IMR-90 (cell line): ENCODE results near the gene CD2AP. TPM values are rescaled to one million over a fixed set of nuclear protein-coding genes. Genes with fewer than 3 reads are reported as not detected.

ENCODE experiments used
- ATAC-seq: fragments of 200-7000 bp; cut with Tn5 transposase; 2 replicates; pipeline ENCODE4 v1.9.1; 2020; ENCODE audit warnings: low read depth, mild to moderate bottlenecking, moderate library complexity
- BruUV-seq: library from RNA; stranded (reverse); fragments of 400-500 nt; replicated peaks from 2 replicates; lab custom pipeline; 2021; lab: Mats Ljungman, UMichigan
- CTCF ChIA-PET: fragments of 300-600 bp; formaldehyde crosslinking; extraction: SDS; loops from one replicate; lab custom pipeline; 2021; ENCODE audit warnings: antibody characterized with exemption; lab: Yijun Ruan, JAX
- POLR2A ChIA-PET: fragments of 300-600 bp; sonication (Branson Sonifier 250); formaldehyde crosslinking; loops from one replicate; lab custom pipeline; 2022; ENCODE audit warnings: antibody characterized with exemption; ENCODE audit not compliant: unreplicated experiment; lab: Charles Lee
- DNase-seq: peaks from one replicate; pipeline ENCODE4 v3.0.0; 2013
- H2AFZ ChIP-seq: replicated peaks from 2 replicates; pipeline ENCODE3; 2013; ENCODE audit warnings: low read length, mild to moderate bottlenecking; ENCODE audit not compliant: poor library complexity
- H2AK5ac ChIP-seq: 2 replicates; pipeline ENCODE4 v1.6.1; 2013; ENCODE audit warnings: low read depth, low read length, inconsistent platforms
- H2AK9ac ChIP-seq: replicated peaks from 2 replicates; pipeline ENCODE3; 2013; ENCODE audit warnings: mild to moderate bottlenecking, low read depth, low read length, moderate library complexity; ENCODE audit not compliant: poor library complexity
- H2BK120ac ChIP-seq: 2 replicates; pipeline ENCODE4 v1.6.1; 2013; ENCODE audit warnings: low read depth, low read length, inconsistent platforms
- H2BK15ac ChIP-seq: 3 replicates; pipeline ENCODE4 v1.6.1; 2013; ENCODE audit warnings: low read depth, low read length, inconsistent platforms
- H2BK20ac ChIP-seq: 2 replicates; pipeline ENCODE4 v1.6.1; 2013; ENCODE audit warnings: low read depth, mild to moderate bottlenecking, inconsistent platforms, low read length, moderate library complexity
- H2BK5ac ChIP-seq: 2 replicates; pipeline ENCODE4 v1.6.1; 2013; ENCODE audit warnings: mild to moderate bottlenecking, low read depth, low read length, inconsistent platforms; ENCODE audit not compliant: poor library complexity, severe bottlenecking
- H3K14ac ChIP-seq: replicated peaks from 2 replicates; pipeline ENCODE4 v1.6.1; 2013; ENCODE audit warnings: low read depth, low read length, inconsistent platforms
- H3K18ac ChIP-seq: 2 replicates; pipeline ENCODE4 v1.6.1; 2013; ENCODE audit warnings: low read depth, low read length, control low read depth
- H3K23ac ChIP-seq: 2 replicates; pipeline ENCODE4 v1.6.1; 2013; ENCODE audit warnings: low read depth, low read length, inconsistent platforms
- H3K27ac ChIP-seq: 2 replicates; pipeline ENCODE4 v1.5.1; 2013; ENCODE audit warnings: mild to moderate bottlenecking, control low read depth, low read length; ENCODE audit not compliant: insufficient read depth
- H3K27me3 ChIP-seq: 2 replicates; pipeline ENCODE4 v1.6.1; 2013; ENCODE audit warnings: low read length; ENCODE audit not compliant: control insufficient read depth, insufficient read depth
- H3K36me3 ChIP-seq: 2 replicates; pipeline ENCODE4 v1.6.1; 2013; ENCODE audit warnings: low read length, mixed read lengths; ENCODE audit not compliant: control insufficient read depth, insufficient read depth
- H3K4ac ChIP-seq: 2 replicates; pipeline ENCODE4 v1.6.1; 2013; ENCODE audit warnings: low read depth, low read length, inconsistent platforms
- H3K4me1 ChIP-seq: 2 replicates; pipeline ENCODE4 v1.6.1; 2013; ENCODE audit warnings: low read length, mixed read lengths; ENCODE audit not compliant: control insufficient read depth, insufficient read depth
- H3K4me2 ChIP-seq: 2 replicates; pipeline ENCODE4 v1.6.1; 2013; ENCODE audit warnings: low read depth, mild to moderate bottlenecking, control low read depth, low read length, moderate library complexity
- H3K4me3 ChIP-seq: 2 replicates; pipeline ENCODE4 v1.5.1; 2013; ENCODE audit warnings: low read depth, mild to moderate bottlenecking, control low read depth, low read length, moderate library complexity; ENCODE audit not compliant: insufficient read depth
- H3K56ac ChIP-seq: 2 replicates; pipeline ENCODE4 v1.6.1; 2013; ENCODE audit warnings: low read length, inconsistent platforms; ENCODE audit not compliant: insufficient read depth; ENCODE audit errors: extremely low read depth
- H3K79me1 ChIP-seq, 2 experiments: 2 replicates each; pipeline ENCODE4 v1.6.1; 2013; ENCODE audit warnings: low read length in 2 of 2, inconsistent platforms in 1 of 2, low read depth in 1 of 2
- H3K9ac ChIP-seq: 2 replicates; pipeline ENCODE4 v1.6.1; 2013; ENCODE audit warnings: low read depth, low read length, control low read depth
- H3K9me1 ChIP-seq: 2 replicates; pipeline ENCODE4 v1.6.1; 2013; ENCODE audit warnings: low read length, inconsistent platforms; ENCODE audit not compliant: insufficient read depth
- H3K9me3 ChIP-seq: 2 replicates; pipeline ENCODE4 v1.6.1; 2013; ENCODE audit warnings: low read length; ENCODE audit not compliant: control insufficient read depth, insufficient read depth
- H4K20me1 ChIP-seq: 2 replicates; pipeline ENCODE4 v1.6.1; 2013; ENCODE audit warnings: low read length, inconsistent platforms; ENCODE audit not compliant: insufficient read depth
- H4K5ac ChIP-seq: 2 replicates; pipeline ENCODE4 v1.6.1; 2013; ENCODE audit warnings: mild to moderate bottlenecking, low read depth, low read length, control low read depth
- H4K8ac ChIP-seq, 2 experiments: 2 replicates each; pipeline ENCODE4 v1.6.1; 2013; ENCODE audit warnings: low read depth in 2 of 2, low read length in 2 of 2, control low read depth in 1 of 2, inconsistent platforms in 1 of 2
- H4K91ac ChIP-seq: 2 replicates; pipeline ENCODE4 v1.6.1; 2013; ENCODE audit warnings: low read depth, low read length, inconsistent platforms; ENCODE audit not compliant: insufficient read depth
- BHLHE40 ChIP-seq: fragments of 150-350 bp; IDR thresholded peaks from 2 replicates; pipeline ENCODE4 v1.6.1; 2016; ENCODE audit warnings: mild to moderate bottlenecking, low read depth, low read length
- CHD1 ChIP-seq: IDR thresholded peaks from 2 replicates; pipeline ENCODE4 v1.6.1; 2012; ENCODE audit warnings: low read depth, low read length, improper control_type of control experiment
- CTCF ChIP-seq: conservative IDR thresholded peaks from 2 replicates; pipeline ENCODE4 v1.5.1; 2012; ENCODE audit warnings: mild to moderate bottlenecking, low read depth, low read length, improper control_type of control experiment
- FOS ChIP-seq: fragments of 150-350 bp; IDR thresholded peaks from 2 replicates; pipeline ENCODE4 v1.6.1; 2016; ENCODE audit warnings: low read depth, low read length
- MAFK ChIP-seq: IDR thresholded peaks from 2 replicates; pipeline ENCODE4 v1.6.1; 2012; ENCODE audit warnings: low read depth, low read length, improper control_type of control experiment
- MAZ ChIP-seq: IDR thresholded peaks from 2 replicates; pipeline ENCODE4 v1.6.1; 2012; ENCODE audit warnings: low read depth, mild to moderate bottlenecking, low read length, improper control_type of control experiment, moderate library complexity, borderline replicate concordance
- MXI1 ChIP-seq: IDR thresholded peaks from 2 replicates; pipeline ENCODE4 v1.6.1; 2012; ENCODE audit warnings: low read depth, mild to moderate bottlenecking, low read length, moderate library complexity, borderline replicate concordance
- POLR2A ChIP-seq: IDR thresholded peaks from 2 replicates; pipeline ENCODE4 v1.6.1; 2012; ENCODE audit warnings: mild to moderate bottlenecking, low read depth, low read length
- RFX5 ChIP-seq: IDR thresholded peaks from 2 replicates; pipeline ENCODE4 v1.8.0; 2012; ENCODE audit warnings: low read depth, mild to moderate bottlenecking, low read length, moderate library complexity
- SMC3 ChIP-seq: fragments of 150-350 bp; IDR thresholded peaks from 2 replicates; pipeline ENCODE4 v1.6.1; 2016; ENCODE audit warnings: low read depth, mild to moderate bottlenecking, antibody characterized with exemption, low read length, moderate library complexity
- USF2 ChIP-seq: fragments of 150-350 bp; IDR thresholded peaks from 2 replicates; pipeline ENCODE4 v1.6.1; 2017; ENCODE audit warnings: mild to moderate bottlenecking, antibody characterized with exemption, low read length, low read depth
- WGBS, 2 experiments: methylation state at CpG; one replicate each; pipeline versions ENCODE4 v1.1.5 to v1.1.7; 2013; ENCODE audit warnings: missing lambda C conversion rate in 2 of 2; ENCODE audit not compliant: insufficient read length in 1 of 2; ENCODE audit errors: extremely low coverage in 2 of 2; 5-methylcytosine and 5-hydroxymethylcytosine counted together
- dilution Hi-C: fragments of 300-500 bp; cut with HindIII; formaldehyde crosslinking; loops from one replicate; pipeline ENCODE4 v1.14.3; 2018; ENCODE audit warnings: low sequenced_read_pairs; ENCODE audit not compliant: unreplicated experiment
- in situ Hi-C: fragments of 300-500 bp; cut with MboI; formaldehyde crosslinking; loops from 3 replicates; pipeline ENCODE4 v1.14.3; 2019; ENCODE audit warnings: low sequenced_read_pairs, inconsistent platforms, mixed read lengths
- intact Hi-C: fragments of 100-400 bp; cut with micrococcal nuclease; formaldehyde crosslinking; loops from 2 replicates; pipeline ENCODE4 v1.10.0; 2022
- polyA plus RNA-seq, 3 experiments: library from polyadenylated mRNA; depleted of rRNA; stranded (reverse); fragments of >200 nt; gene quantifications; 2 replicates each; pipeline ENCODE4 v1.2.3, GENCODE V29; 2012; ENCODE audit warnings: low replicate concordance in 1 of 3
- total RNA-seq: library from RNA; depleted of rRNA; stranded (reverse); fragments of >200 nt; gene quantifications from 2 replicates; pipeline ENCODE4 v1.2.3, GENCODE V29; 2012
- TF ChIP-seq, protein P1 (sequence below): fragments of 150-350 bp; IDR thresholded peaks from 2 replicates; pipeline ENCODE4 v1.6.1; 2016; ENCODE audit warnings: low read depth, mild to moderate bottlenecking, low read length, moderate library complexity, borderline replicate concordance

The CD2AP gene
- total and polyA plus RNA-seq, 2 of the 4 experiments (the other 2 are of a cell fraction) = 5.3 to 7.5 TPM

- no peak for TF ChIP-seq FOS
Measured at GRCh38 chr6:47650553-47651432, 173.2 kb downstream of the CD2AP start (continued).

DNA sequence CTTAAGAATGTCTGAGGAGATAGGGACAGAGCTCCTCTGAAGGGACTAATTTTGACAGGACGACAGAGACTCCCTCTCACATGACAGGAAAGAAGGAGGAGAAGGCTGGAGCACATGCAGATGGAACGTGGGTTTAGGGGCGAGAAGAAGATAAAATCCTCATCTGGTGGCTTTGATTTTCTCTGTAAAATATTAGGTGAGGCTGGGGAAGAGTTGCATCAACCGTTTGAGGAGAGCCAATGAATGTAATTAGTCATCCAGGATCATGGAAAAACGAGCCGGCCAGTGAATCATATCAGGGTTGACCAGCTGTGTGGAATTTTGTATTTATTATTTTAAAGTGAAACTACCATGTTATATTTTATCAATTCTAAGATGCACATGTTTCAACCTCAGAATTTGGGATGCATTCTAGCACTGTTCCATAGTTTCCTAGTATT, 173.9 kb downstream of the CD2AP start:
- CTCF ChIA-PET = no interaction called here
- TF ChIP-seq FOS (no peak), MAFK (no peak), USF2 (no peak), BHLHE40 (peak; percentile 23; the same call in 1 of the 2 replicates), MAZ (no peak), CHD1 (no peak), CTCF (no peak), RFX5 (no peak), MXI1 (no peak), POLR2A (no peak), SMC3 (no peak)
- TF ChIP-seq, protein P1, sequence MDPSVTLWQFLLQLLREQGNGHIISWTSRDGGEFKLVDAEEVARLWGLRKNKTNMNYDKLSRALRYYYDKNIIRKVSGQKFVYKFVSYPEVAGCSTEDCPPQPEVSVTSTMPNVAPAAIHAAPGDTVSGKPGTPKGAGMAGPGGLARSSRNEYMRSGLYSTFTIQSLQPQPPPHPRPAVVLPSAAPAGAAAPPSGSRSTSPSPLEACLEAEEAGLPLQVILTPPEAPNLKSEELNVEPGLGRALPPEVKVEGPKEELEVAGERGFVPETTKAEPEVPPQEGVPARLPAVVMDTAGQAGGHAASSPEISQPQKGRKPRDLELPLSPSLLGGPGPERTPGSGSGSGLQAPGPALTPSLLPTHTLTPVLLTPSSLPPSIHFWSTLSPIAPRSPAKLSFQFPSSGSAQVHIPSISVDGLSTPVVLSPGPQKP = no peak

More for the DNA sequence above, 173.9 kb downstream of the CD2AP start:
- POLR2A ChIA-PET = no interaction called here
- H4K91ac ChIP-seq = no peak overlapping the region
- ATAC-seq (peak; percentile 78), DNase-seq (peak; percentile 74)
- intact Hi-C loops (no loop called here), dilution Hi-C loops (no loop called here), in situ Hi-C loops (no loop called here)
- peak overlapping the region; percentile 43; the same call in 1 of the 2 replicates for H2BK120ac ChIP-seq
- H4K20me1 ChIP-seq = no peaks in the 10 kb centered on the region
- H2BK5ac ChIP-seq = no peak overlapping the region
- no peak overlapping the region for H2BK20ac ChIP-seq
- no peaks in the 10 kb centered on the region for H3K36me3 ChIP-seq
- H3K27ac ChIP-seq = no peak overlapping the region
- H3K56ac ChIP-seq = no peak overlapping the region
- no peak overlapping the region for H2AK5ac ChIP-seq
- no peak overlapping the region for H3K4me3 ChIP-seq
- no peak overlapping the region for H3K18ac ChIP-seq
- H3K27me3 ChIP-seq = no peaks in the 10 kb centered on the region
- no TSS peak for BruUV-seq
- H4K5ac ChIP-seq = no peak overlapping the region
- no peaks in the 10 kb centered on the region for H3K9me1 ChIP-seq
- H3K4ac ChIP-seq = no peak overlapping the region
- no peak overlapping the region for H3K9ac ChIP-seq
- H3K9me3 ChIP-seq = no peaks in the 10 kb centered on the region
- peak overlapping the region; percentile 36; the same call in 1 of the 2 replicates for H3K23ac ChIP-seq
- H2AK9ac ChIP-seq = no peak overlapping the region
- H3K79me1 ChIP-seq = no peaks in the 10 kb centered on the region
- no CpG with 5 or more reads among the region's 6 CpGs for WGBS, 2 experiments
- H2AFZ ChIP-seq = peak overlapping the region; percentile 77
- no peak overlapping the region for H3K14ac ChIP-seq
- no peak overlapping the region for H2BK15ac ChIP-seq
- H3K4me1 ChIP-seq = no peaks in the 10 kb centered on the region
- peak overlapping the region; percentile 67 for H3K4me2 ChIP-seq
- no peak overlapping the region for H4K8ac ChIP-seq
